HEK293 (cell line): ENCODE measurements around the gene FOXF1.

Source experiments
- ATF2 ChIP-seq: fragments of 450-650 bp; formaldehyde crosslinking; IDR thresholded peaks from 2 replicates; pipeline ENCODE4 v1.5.1; 2016; ENCODE audit warnings: missing biosample characterization, missing genetic modification characterization, low read depth
- CTCF ChIP-seq: fragments of 450-650 bp; formaldehyde crosslinking; IDR thresholded peaks from 2 replicates; pipeline ENCODE4 v1.5.1; 2016; ENCODE audit warnings: missing biosample characterization, missing genetic modification characterization
- KLF16 ChIP-seq: fragments of 450-650 bp; formaldehyde crosslinking; IDR thresholded peaks from 2 replicates; pipeline ENCODE4 v1.5.1; 2017; ENCODE audit warnings: missing biosample characterization, missing genetic modification characterization
- ZNF112 ChIP-seq: fragments of 450-650 bp; formaldehyde crosslinking; IDR thresholded peaks from 2 replicates; pipeline ENCODE4 v1.5.0; 2017; ENCODE audit warnings: missing biosample characterization, missing genetic modification characterization
- ZNF501 ChIP-seq: fragments of 450-650 bp; formaldehyde crosslinking; IDR thresholded peaks from 2 replicates; pipeline ENCODE4 v1.5.1; 2016; ENCODE audit warnings: missing biosample characterization, missing genetic modification characterization
- ZNF513 ChIP-seq: fragments of 450-650 bp; IDR thresholded peaks from 2 replicates; pipeline ENCODE4 v1.5.1; 2018; ENCODE audit warnings: missing biosample characterization, missing genetic modification characterization
- TF ChIP-seq, protein P1 (sequence below): fragments of 450-650 bp; formaldehyde crosslinking; IDR thresholded peaks from 2 replicates; pipeline ENCODE4 v1.5.1; 2016; ENCODE audit warnings: missing biosample characterization, missing genetic modification characterization

GRCh38 chr16:86501989-86502855 lies 8.1 kb upstream of the FOXF1 start:
- TF ChIP-seq CTCF (tag by site-specific recombination) (no peak), ATF2 (tag by site-specific recombination) (no peak), ZNF112 (tag by site-specific recombination) (peak; percentile 54; the same call in 1 of the 2 replicates), KLF16 (no peak), ZNF501 (tag by site-specific recombination) (no peak), ZNF513 (tag by site-specific recombination) (no peak; the same call in 1 of the 2 replicates)
- TF ChIP-seq, protein P1, sequence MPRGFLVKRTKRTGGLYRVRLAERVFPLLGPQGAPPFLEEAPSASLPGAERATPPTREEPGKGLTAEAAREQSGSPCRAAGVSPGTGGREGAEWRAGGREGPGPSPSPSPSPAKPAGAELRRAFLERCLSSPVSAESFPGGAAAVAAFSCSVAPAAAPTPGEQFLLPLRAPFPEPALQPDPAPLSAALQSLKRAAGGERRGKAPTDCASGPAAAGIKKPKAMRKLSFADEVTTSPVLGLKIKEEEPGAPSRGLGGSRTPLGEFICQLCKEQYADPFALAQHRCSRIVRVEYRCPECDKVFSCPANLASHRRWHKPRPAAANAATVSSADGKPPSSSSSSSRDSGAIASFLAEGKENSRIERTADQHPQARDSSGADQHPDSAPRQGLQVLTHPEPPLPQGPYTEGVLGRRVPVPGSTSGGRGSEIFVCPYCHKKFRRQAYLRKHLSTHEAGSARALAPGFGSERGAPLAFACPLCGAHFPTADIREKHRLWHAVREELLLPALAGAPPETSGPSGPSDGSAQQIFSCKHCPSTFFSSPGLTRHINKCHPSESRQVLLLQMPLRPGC (tag by site-specific recombination): no peak
